HG02623 (cell line): ENCODE data around the gene C2CD5.
"Not testable (repeated sequence)": the region's sequence is repeated elsewhere in the genome, so short reads cannot be mapped to it uniquely, and the experiment has no call there.

ENCODE experiments used
- ATAC-seq: cut with Tn5 transposase; IDR thresholded peaks from one replicate; pipeline ENCODE4 v1.9.1; 2021; ENCODE audit warnings: moderate library complexity; ENCODE audit not compliant: unreplicated experiment

The C2CD5 gene

DNA sequence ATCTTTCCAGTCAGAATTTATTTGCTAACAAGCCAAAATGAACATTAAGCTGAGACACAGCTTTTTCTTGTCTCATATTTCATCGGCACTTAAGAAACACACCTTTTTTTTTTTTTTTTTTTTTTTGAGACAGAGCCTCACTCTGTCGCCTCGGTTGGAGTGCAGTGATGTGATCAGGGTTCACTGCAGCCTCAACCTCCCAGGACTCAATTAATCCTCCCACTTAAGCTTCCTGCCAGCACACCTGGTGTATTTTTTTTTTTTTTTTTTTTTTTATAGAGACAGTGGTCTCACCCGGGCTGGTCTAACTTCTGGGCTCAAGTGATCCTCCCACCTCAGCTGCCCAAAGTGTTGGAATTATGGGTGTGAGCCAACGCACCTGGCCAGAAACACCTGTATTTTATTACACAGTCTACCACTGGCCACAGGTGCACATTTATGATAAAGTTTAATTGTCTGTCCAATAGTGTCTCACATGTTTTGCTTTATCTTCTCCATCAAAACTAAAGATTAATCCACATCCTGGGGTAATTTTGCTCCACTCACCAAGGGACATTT lies 62.7 kb downstream of the C2CD5 start:
- ATAC-seq: no peak

DNA sequence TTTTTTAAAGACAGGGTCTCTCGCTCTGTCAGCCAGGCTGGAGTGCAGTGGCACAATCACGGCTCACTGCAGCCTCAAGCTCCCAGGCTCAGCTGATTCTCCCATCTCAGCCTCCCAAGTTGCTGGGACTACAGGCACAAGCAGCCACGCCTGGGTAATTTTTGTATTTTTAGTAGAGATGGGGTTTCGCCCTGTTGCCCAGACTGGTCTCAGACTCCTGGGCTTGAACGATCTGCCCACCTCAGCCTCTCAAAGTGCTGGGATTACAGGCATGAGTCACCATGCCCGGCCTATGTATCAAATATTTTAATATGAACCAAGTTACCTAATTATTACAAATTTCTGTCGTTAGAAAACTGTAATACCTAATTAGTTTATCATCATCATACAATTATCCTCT lies 63.5 kb downstream of the C2CD5 start:
- ATAC-seq: not testable (repeated sequence)

DNA sequence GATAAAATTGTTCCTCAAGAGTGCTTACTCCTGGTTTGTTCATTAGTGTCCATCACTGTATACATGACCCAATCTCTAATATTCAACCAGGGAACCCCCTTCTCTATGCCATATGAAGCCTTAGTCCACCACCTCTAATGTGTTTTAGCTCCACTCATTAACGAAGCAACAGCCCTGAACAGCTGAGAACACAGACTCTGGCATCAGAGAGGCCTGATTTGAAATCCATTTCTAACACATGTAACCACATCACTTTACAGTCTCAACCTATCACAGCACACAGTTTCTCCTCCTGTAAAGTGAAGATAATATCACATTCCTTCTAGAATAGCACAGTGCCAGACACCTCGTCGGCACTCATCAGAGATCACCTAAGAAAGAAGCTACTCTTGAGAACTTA lies 64.3 kb downstream of the C2CD5 start:
- ATAC-seq: no peak

DNA sequence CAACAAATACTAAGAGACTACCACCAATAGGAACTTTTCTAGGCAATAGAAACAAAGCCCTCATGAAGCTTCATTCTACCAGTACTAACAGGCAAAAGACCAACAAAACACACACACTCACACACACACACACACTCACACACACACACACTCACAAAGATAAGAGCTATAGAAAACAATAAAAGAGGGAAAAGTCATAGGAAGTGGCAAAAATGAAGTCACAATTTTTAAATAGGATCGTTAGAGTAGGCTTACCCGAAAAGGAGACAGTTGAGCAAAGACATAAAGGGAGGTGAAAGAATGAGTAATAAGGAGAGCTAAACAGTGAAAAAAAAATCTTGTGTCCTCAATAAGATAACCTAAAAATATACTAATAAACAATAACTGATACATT lies 66.5 kb downstream of the C2CD5 start:
- ATAC-seq: no peak

DNA sequence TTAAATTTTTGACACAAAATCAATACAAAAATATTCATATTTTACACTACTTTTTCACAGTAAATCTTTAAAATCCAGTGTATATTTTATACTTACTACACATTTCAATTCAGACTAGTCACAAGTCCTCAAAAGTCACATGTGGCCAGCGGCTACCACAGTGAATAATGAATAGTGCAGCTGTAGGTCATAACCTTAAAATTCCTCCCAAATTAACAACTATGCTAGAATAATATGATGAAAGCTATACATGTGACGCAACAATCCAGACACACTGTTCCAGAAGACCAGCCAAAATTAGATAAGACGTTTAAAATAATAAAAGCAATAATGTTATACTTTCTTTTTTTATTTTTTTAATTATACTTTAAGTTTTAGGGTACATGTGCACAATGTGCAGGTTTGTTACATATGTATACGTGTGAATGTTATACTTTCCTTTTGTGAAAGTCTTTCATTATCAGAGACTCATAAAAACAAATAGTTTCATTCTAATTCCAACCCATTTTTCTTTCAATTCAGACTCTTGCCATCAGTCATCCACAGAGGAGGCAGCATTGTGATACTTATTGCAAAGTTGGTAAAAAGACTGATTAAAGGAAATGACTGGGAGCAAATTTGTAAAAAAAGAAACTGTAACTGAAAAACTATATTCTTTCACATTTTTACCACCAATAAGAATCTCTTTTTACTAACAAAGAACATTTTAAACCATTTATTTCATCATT lies 67.0 kb downstream of the C2CD5 start:
- no peak for ATAC-seq

DNA sequence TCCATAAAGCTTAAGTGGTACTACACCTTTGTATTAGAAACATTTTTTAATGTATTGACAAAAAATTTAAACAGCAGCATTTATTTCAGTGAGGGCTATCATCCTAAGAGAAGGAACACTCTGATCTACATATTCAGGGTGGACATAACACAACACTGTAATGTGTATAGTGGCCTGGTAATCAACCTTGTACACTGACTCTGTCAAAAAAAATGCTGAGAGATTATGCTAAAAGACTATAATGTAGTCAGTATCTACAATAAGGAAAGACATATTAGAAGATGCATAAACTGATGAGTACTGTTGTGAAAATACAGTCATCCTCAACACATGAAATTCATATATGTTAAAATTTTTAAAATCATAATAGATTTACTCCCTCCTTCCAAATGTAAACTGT lies 68.2 kb downstream of the C2CD5 start:
- ATAC-seq: no peak

DNA sequence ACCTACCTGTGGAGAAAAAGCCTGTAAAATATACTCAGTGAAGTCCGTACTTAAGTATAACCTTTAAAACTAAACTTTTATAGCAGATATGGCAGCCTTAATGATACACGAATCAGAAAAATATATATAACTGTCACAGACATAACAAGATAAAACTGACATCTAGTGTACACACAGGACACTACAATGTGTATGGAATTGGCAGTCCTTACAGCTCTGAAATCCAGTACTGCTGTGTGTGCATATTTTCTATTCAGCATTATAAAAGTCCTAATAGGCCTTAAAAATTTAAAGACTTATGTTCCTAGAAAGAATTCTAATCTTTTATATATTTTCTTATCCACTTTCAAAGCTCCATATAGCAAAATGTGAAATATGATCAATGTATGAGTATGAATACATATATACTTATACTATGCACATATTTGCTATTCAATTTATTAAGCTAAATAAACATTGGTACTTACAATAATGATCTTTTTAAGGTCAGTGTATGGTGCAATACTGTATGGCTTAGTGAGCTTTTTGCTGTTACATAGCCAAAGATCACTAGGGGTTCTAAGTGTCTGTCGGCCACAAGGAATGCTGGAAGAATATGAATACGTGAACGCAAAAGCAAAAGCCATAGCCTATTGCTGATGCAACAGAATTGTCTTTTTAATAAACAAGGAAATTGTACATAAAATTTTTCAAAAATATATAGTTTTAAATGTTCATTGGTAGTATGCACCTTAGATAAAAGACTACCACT lies 69.2 kb downstream of the C2CD5 start:
- ATAC-seq: no peak

DNA sequence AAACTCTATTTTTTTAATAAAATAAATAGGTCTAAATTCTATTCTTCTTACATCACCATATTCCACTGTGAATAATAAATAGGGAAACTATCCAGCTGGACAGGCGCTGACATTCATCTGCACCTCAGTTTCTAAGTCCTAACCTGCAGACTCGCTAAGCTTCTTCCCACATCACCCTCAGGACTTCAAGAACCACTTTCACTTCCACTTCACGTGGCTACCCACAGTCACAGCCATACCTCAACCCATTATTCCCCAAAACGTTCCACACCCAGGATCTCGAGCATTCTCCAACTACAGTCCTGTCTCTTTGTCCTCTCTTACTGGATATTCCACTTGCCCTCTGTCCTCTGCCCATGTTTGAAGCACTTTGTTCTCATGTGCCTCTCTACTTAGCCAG lies 71.1 kb downstream of the C2CD5 start:
- ATAC-seq: peak; percentile 75

DNA sequence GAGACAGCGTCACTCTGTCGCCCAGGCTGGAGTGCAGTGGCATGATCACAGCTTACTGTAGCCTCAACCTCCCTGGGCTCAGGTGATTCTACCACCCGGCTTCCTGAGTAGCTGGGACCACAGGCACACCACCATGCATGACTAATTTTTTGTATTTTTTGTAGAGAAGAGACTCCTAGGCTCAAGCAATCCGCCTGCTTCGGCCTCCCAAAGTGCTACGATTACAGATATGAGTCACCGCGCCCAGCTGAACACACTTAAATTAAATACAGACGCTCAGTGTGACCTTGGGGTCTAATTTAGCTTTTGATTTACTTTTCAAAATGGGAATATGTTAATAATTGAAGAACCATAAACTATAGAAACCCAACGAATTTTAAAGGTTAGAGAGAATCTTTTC lies 77.2 kb downstream of the C2CD5 start:
- no peak for ATAC-seq

DNA sequence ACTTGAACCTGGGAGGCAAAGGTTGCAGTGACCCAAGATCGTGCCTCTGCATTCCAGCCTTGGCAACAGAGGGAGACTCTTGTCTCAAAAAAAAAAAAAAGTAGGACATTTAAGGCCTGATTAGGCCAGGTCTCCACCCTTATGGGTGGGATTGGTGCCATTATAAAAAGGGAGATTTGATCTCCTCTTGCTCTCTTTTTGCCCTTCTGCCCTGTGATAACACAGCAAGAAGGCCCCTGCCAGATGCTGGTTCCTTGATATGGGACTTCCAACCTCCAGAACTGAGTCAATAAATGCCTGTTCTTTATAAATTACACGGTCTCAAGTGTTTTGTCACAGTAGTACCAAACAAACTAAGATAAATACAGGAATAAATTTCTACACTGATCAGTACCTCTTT lies 81.0 kb downstream of the C2CD5 start:
- ATAC-seq: no peak

DNA sequence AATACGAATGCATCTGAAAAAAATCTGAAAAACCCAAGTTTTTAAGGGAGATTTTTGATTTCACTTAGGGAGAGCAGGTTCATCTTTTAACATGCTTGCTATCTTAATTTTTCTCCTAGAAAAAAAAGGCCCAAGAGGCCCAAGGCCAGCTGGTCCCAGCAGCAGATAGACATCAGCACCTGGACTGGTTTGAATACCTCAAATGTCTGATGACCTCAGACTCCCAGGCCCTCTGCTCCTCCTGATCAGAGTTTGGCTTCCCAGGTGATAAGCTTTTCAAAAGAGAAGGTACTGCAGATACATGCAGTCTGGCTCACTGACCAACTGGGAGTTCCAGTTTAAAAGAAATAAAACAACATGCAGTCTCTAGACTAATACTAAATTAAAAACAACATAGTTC lies 82.6 kb downstream of the C2CD5 start:
- no peak for ATAC-seq

DNA sequence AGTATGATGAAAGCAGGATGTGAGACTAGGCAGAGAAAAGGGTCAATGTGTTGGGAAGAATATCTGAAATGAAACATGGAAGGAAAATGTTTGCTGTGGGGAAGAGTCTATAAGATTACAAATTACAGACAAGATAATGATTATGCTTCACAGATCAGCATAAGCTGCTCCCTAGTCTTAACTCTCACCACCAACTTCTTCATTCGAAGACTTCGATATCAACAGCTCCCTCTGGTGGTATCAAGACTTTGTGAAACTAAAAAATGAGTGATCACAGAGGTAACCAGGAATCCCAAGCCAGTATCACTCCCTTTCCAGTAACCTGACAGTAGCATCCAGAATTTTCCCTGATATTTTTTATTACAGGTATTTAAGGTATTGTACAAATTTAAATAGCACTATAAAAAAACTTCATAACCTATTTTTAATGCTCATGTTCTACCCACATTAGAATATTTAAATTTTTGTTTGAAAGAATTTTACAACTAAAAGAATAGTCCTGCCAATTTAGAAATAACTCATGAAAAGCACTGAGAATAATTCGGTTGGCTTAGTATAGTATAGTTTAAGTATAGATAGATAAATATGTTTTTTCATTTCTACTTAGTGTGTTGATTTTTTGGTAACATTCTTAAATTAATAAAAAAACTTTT lies 84.4 kb downstream of the C2CD5 start:
- peak; percentile 74 for ATAC-seq

DNA sequence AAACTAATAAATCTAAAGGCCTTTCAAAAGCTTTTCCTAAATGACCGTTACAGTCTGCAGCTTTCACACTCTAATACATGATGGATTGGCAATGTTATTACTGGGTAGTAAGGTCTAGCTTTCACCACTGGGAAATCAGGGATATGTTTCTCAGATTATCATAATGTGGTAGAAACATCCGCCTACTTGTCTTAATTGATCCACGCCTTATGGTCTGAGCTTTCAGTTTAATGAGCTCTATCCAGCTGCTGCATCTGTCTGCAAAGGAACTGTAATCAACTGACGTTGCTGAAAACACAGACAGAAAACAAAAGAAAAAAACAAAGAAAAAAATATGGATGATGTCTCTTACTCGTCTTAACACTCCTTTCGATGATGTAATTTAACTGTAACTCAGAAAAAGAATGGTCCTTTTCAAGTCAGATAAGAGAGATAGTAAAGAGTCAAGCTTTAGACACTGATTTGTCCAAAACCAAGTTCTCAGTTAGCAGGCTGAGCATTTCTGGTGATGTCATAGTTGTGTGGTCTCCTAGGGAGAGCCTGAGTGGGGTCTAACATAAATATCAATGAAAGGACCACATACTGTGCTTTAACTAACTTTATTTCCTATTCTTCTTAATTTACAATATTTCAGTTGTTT lies 85.9 kb downstream of the C2CD5 start:
- ATAC-seq: no peak

DNA sequence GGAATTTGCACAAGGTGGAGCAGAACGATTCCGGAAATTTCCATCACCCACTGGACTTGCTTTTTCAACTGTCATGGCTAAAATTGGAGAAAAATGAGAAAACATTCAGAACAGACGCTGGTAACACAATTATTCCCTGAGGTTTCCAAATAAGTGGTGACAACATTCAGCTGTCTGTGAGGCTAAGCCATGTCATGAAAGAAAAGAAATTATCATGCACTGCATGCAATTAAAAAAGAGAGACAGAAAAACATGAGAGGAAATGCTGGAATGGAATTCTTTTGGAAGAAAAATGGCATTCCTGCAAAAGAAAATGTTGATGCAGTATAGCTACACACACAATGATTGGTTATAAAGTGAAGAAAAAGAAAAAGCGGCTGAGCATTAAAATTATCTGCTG lies 87.3 kb downstream of the C2CD5 start:
- no peak for ATAC-seq

DNA sequence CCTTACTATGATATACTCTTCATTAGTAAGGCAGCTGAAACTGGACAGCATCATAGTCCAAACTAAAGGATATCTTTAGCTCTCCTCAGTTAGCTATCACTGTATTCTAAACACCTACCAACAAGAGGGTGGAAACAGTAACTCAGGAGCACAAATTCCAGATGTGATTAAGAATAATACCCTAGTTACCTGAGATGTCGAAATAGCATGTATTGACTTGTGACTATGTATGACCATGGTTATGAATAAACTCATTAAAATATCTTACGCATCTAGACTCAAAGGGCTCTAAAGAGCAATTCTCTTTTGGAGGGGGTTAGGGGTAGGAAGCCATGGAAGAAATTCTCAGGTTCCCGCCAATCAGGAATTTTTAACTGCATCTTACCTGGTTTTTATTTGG lies 90.8 kb downstream of the C2CD5 start:
- ATAC-seq: no peak

DNA sequence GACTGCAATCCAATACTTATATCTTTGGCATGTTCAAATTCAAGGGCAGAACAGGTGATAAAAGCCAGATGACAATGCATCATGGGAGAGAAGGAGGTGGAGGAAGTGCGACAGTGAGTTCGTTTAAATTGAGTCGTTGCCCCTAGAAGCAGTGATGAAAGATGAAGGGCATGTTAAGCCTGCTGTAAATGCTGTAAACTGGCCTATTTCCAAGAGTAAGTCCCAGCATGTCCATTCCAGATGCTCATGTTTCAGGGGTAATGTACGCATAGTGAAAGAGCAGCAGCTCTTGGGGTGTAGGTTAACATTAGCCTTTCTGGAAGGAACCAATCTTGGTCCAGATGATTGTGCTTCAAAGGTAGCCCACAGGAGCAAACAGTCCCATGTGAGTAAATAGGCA lies 97.1 kb downstream of the C2CD5 start:
- ATAC-seq: no peak

DNA sequence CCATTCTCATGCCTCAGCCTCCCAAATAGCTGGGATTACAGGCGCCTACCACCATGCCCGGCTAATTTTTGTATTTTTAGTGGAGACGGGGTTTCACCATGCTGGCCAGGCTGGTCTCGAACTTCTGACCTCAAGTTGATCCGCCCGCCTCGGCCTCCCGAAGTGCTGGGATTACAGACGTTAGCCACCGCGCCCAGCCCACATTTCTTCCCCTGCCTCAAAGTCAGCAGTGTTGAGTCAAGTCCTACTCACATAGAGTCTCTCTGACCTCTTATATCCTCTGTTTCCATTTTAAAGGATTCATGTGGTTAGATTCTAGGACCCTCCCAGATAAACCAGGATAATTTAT lies 100.1 kb downstream of the C2CD5 start:
- ATAC-seq: not testable (repeated sequence)

DNA sequence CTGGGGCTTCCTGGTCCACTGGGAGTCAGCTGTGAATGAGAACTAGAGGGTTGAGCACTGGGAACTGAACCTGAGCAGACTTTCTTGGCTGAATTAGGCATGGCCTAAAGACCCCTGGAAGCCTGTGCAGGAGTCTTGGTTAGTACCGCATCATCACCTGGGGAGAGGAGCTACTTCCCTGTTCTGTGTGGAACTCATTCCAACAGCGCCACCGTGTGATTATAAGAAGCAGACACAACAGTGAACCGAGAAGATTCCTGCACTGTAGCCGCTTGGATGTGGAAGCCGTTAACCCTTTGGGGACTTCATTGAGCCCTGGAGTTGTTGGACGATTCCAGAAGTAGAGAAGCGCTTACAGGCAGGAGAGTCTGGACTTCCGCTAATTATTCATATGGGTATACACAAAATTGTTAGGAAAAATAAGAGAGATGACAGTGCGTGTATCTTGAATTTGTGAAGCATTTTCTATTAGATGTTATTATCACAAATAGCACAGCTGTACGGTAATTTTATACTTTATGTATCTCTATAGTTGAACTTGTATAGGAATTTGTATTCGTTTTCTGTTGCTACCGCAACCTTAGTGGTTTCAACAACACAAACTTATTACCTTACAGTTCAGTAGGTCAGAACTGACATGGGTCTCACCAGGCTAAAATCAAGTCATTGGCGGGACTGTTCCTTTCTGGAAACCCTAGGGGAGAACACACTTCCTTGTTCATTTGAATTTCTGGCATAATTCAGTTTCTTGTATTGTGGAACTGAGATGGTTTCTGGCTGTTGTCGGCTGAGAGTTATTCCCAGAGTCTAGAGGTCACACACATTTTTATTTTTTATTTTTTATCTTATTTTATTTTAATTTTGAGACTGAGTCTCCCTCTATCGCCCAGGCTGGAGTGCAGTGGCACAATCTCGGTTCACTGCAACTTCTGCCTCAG lies 100.7 kb downstream of the C2CD5 start:
- peak; percentile 100 for ATAC-seq

DNA sequence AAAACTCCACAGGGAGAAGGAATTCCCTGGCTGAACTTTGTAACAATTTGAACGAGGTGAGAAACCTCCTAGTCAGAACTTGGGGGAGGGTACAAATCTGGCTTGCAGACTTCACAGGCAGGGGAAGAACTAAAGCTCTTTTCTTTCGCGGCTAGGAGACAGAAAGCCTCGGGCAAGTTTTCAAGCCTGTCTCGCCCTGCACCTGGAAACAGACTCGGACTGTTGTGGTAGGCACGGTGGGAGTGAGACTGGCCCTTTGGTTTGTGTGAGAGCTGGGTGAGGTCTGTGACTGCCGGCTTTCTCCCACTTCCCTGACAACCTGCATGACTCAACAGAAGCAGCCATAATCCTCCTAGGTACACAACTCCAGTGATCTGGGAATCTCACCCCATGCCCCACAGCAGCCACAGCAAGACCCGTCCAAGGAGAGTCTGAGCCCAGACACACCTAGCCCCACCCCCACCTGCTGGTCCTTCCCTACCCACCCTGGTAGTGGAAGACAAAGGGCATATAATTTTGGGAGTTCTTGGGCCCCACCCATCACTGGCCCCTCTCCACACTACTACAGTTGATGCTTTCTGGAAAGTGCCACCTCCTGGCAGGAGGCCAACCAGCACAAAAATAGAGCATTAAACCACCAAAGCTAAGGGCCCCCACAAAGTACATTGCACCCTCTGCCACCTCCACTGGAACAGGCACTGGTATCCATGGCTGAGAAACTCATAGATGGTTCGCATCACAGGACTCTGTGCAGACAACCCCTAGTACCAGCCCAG lies 107.1 kb downstream of the C2CD5 start:
- no peak for ATAC-seq

DNA sequence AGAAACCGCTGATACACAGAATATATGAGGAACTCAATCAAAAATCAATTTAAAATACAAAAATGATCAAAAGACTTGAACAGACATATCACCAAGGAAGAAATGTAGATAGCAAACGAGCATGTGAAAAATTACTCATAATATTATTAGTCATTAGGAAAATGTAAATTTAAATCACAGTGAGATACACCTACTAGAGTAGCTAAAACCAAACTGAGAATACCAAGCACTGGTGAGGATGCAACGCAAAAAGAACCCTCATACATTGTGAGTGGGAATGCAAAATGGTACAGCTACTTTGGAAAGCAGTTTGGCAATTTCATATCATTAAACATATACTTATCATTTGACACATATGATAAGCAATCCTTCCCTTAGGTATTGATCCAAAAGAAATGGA lies 108.8 kb downstream of the C2CD5 start:
- no peak for ATAC-seq
